SK-N-SH (cell line): Measurements from ENCODE around the gene GLIS1. TPM values are rescaled to one million over a fixed set of nuclear protein-coding genes. Genes with fewer than 3 reads are reported as not detected.

Source experiments
- CTCF ChIA-PET: fragments of 300-600, 350-600 bp; formaldehyde crosslinking; extraction: SDS; loops from one replicate; lab custom pipeline; 2021; lab: Yijun Ruan, JAX
- POLR2A ChIA-PET: fragments of 350-600 bp; sonication (Branson Sonifier 250); formaldehyde crosslinking; extraction: SDS; loops from one replicate; lab custom pipeline; 2020; ENCODE audit warnings: antibody characterized with exemption, inconsistent platforms; lab: Yijun Ruan, JAX
- DNase-seq: peaks from one replicate; pipeline ENCODE4 v3.0.0; 2012
- H2AFZ ChIP-seq: fragments of 200-600 bp; sonication (generic); 2 replicates; pipeline ENCODE4 v1.8.1; 2016; ENCODE audit warnings: antibody characterized with exemption, mild to moderate bottlenecking, low read depth
- H3F3A ChIP-seq: fragments of 200-600 bp; sonication (generic); replicated peaks from 2 replicates; pipeline ENCODE3; 2016; ENCODE audit warnings: antibody characterized with exemption, mild to moderate bottlenecking; ENCODE audit not compliant: insufficient read depth
- H3K27ac ChIP-seq, 2 experiments: fragments of 200-500 bp in 1 of 2; fragments of 200-600 bp in 1 of 2; sonication (Bioruptor generic) in 1 of 2; sonication (generic), shearing (Covaris generic) in 1 of 2; 2 replicates each; pipeline versions ENCODE4 v1.5.1 to v1.6.1; 2014 to 2016; ENCODE audit warnings: low read depth in 2 of 2, inconsistent platforms in 1 of 2, low read length in 1 of 2, mild to moderate bottlenecking in 1 of 2, mixed read lengths in 1 of 2
- H3K27me3 ChIP-seq: fragments of 200-600 bp; sonication (generic), shearing (Covaris generic); 2 replicates; pipeline ENCODE4 v1.6.1; 2016; ENCODE audit warnings: mixed run types; ENCODE audit not compliant: insufficient read depth
- H3K36me3 ChIP-seq, 2 experiments: fragments of 200-500 bp in 1 of 2; fragments of 200-600 bp in 1 of 2; sonication (Bioruptor generic) in 1 of 2; sonication (generic) in 1 of 2; replicated peaks in 1 of 2; 2 replicates each; pipeline versions ENCODE3 to v1.5.1; 2014 to 2016; ENCODE audit warnings: low read length in 1 of 2, mild to moderate bottlenecking in 1 of 2; ENCODE audit not compliant: insufficient read depth in 2 of 2, control insufficient read depth in 1 of 2
- H3K4me1 ChIP-seq, 2 experiments: fragments of 200-500 bp in 1 of 2; fragments of 200-600 bp in 1 of 2; sonication (Bioruptor generic) in 1 of 2; sonication (generic), shearing (Covaris generic) in 1 of 2; 2 replicates each; pipeline versions ENCODE4 v1.5.1 to v1.6.1; 2014 to 2016; ENCODE audit warnings: low read depth in 1 of 2, low read length in 1 of 2, mixed run types in 1 of 2; ENCODE audit not compliant: insufficient read depth in 2 of 2, control insufficient read depth in 1 of 2
- H3K4me2 ChIP-seq: fragments of 200-600 bp; sonication (generic), shearing (Covaris generic); 2 replicates; pipeline ENCODE4 v1.6.1; 2017; ENCODE audit warnings: mixed run types
- H3K4me3 ChIP-seq, 2 experiments: fragments of 200-500 bp in 1 of 2; fragments of 200-600 bp in 1 of 2; sonication (Bioruptor generic) in 1 of 2; sonication (generic), shearing (Covaris generic) in 1 of 2; 2 replicates each; pipeline versions ENCODE4 v1.5.1 to v1.8.1; 2014 to 2016; ENCODE audit warnings: low read depth in 2 of 2, inconsistent platforms in 1 of 2, low read length in 1 of 2, mild to moderate bottlenecking in 1 of 2, mixed read lengths in 1 of 2, moderate library complexity in 1 of 2
- H3K79me2 ChIP-seq: fragments of 200-600 bp; sonication (generic); 2 replicates; pipeline ENCODE4 v1.8.1; 2017; ENCODE audit warnings: mild to moderate bottlenecking; ENCODE audit not compliant: insufficient read depth
- H3K9ac ChIP-seq: fragments of 200-600 bp; sonication (generic); 2 replicates; pipeline ENCODE4 v1.6.1; 2017; ENCODE audit warnings: mixed run types
- H3K9me2 ChIP-seq: fragments of 200-600 bp; sonication (generic); 2 replicates; pipeline ENCODE4 v1.6.1; 2017; ENCODE audit warnings: mixed run types
- H3K9me3 ChIP-seq: fragments of 200-600 bp; sonication (generic); 2 replicates; pipeline ENCODE4 v1.6.1; 2017; ENCODE audit warnings: mixed run types, mild to moderate bottlenecking, moderate library complexity
- H4K20me1 ChIP-seq: fragments of 200-600 bp; sonication (generic); 2 replicates; pipeline ENCODE4 v1.6.1; 2017; ENCODE audit warnings: mild to moderate bottlenecking, mixed run types; ENCODE audit not compliant: insufficient read depth
- CHD2 ChIP-seq: fragments of 150-350 bp; IDR thresholded peaks from 2 replicates; pipeline ENCODE4 v1.6.1; 2018; ENCODE audit warnings: low read length; ENCODE audit not compliant: partially characterized antibody
- FOSL2 ChIP-seq: IDR thresholded peaks from 2 replicates; pipeline ENCODE4 v1.4.0; 2012; ENCODE audit warnings: low read depth, mild to moderate bottlenecking, moderate library complexity, borderline replicate concordance
- FOXJ3 ChIP-seq: sonication (generic); formaldehyde crosslinking; IDR thresholded peaks from 2 replicates; pipeline ENCODE4 v1.5.1; 2020; ENCODE audit warnings: mild to moderate bottlenecking, missing genetic modification reagents
- GABPA ChIP-seq: IDR thresholded peaks from 2 replicates; pipeline ENCODE4 v1.4.0; 2012; ENCODE audit warnings: low read depth, mild to moderate bottlenecking
- GATA2 ChIP-seq: sonication (generic); formaldehyde crosslinking; IDR thresholded peaks from 2 replicates; pipeline ENCODE4 v1.5.0; 2020; ENCODE audit warnings: mild to moderate bottlenecking, missing genetic modification reagents
- IRF3 ChIP-seq: fragments of 150-350 bp; IDR thresholded peaks from 2 replicates; pipeline ENCODE4 v1.6.1; 2016; ENCODE audit warnings: mild to moderate bottlenecking, low read depth, low read length
- JUND ChIP-seq: IDR thresholded peaks from 2 replicates; pipeline ENCODE4 v1.4.0; 2012
- MXI1 ChIP-seq: IDR thresholded peaks from 2 replicates; pipeline ENCODE4 v1.6.1; 2012; ENCODE audit warnings: mild to moderate bottlenecking, low read depth, low read length, improper control_type of control experiment
- RCOR1 ChIP-seq: fragments of 150-350 bp; IDR thresholded peaks from 2 replicates; pipeline ENCODE4 v1.6.1; 2017; ENCODE audit warnings: antibody characterized with exemption, low read length
- RFX5 ChIP-seq: IDR thresholded peaks from 2 replicates; pipeline ENCODE4 v1.6.1; 2012; ENCODE audit warnings: mild to moderate bottlenecking, improper control_type of control experiment, low read length
- RXRA ChIP-seq: IDR thresholded peaks from 2 replicates; pipeline ENCODE4 v1.4.0; 2012; ENCODE audit warnings: low read depth, mild to moderate bottlenecking, borderline replicate concordance
- TEAD4 ChIP-seq: IDR thresholded peaks from 2 replicates; pipeline ENCODE4 v1.4.0; 2012; ENCODE audit warnings: mild to moderate bottlenecking, borderline replicate concordance; ENCODE audit not compliant: insufficient read depth
- YY1 ChIP-seq: IDR thresholded peaks from 2 replicates; pipeline ENCODE4 v1.4.0; 2012; ENCODE audit warnings: low read depth, mild to moderate bottlenecking
- WGBS: methylation state at CpG from one replicate; pipeline ENCODE4 v1.1.6; 2017; ENCODE audit warnings: low lambda C conversion rate; 5-methylcytosine and 5-hydroxymethylcytosine counted together
- polyA plus RNA-seq, 3 experiments: library from polyadenylated mRNA; depleted of rRNA; stranded (reverse); fragments of >200 nt; gene quantifications; 2 replicates each; pipeline ENCODE4 v1.2.3, GENCODE V29; 2012
- TF ChIP-seq, protein P1 (sequence below): IDR thresholded peaks from 2 replicates; pipeline ENCODE4 v1.4.0; 2012; ENCODE audit warnings: low read depth, borderline replicate concordance
- TF ChIP-seq, protein P2 (sequence below): fragments of 150-350 bp; IDR thresholded peaks from 2 replicates; pipeline ENCODE4 v1.6.1; 2017; ENCODE audit warnings: antibody characterized with exemption, low read length, low read depth, borderline replicate concordance
- TF ChIP-seq, protein P3 (sequence below): IDR thresholded peaks from 2 replicates; pipeline ENCODE4; 2012
- TF ChIP-seq, protein P4 (sequence below): fragments of 200-600 bp; sonication (generic); IDR thresholded peaks from 2 replicates; pipeline ENCODE4 v1.6.1; 2017; ENCODE audit warnings: antibody characterized with exemption, mild to moderate bottlenecking, moderate library complexity

Gene GLIS1
- polyA plus RNA-seq, 1 of the 3 experiments (the other 2 are of a cell fraction), result 0.13 TPM

GRCh38 chr1:53595906-53596305 is 143.1 kb downstream of the GLIS1 start:
- no peak for DNase-seq
- Histone ChIP-seq H3K9me2 (no peaks in the 10 kb centered on the region), H3K4me2 (no peak overlapping the region), H4K20me1 (no peaks in the 10 kb centered on the region), H3K27me3 (no peaks in the 10 kb centered on the region), H3K79me2 (no peaks in the 10 kb centered on the region), H3K4me3 (no peak overlapping the region), H3K9me3 (no peaks in the 10 kb centered on the region), H3K4me1 (peaks cover under 1 to 30% of the 10 kb centered on the region in 2 experiments; a peak in 1 of 4 replicates), H3K9ac (no peak overlapping the region), H3K36me3 (no peaks in the 10 kb centered on the region), H2AFZ (no peak overlapping the region), H3F3A (no peaks in the 10 kb centered on the region), H3K27ac (no peak overlapping the region)
- POLR2A ChIA-PET, result no interaction called here
- 95% methylated on average over 4 of the region's 7 CpGs for WGBS
- TF ChIP-seq RXRA (no peak), CHD2 (no peak), YY1 (no peak), GABPA (no peak), TEAD4 (no peak), FOXJ3 (CRISPR knock-in tag) (no peak)
- TF ChIP-seq, protein P1, sequence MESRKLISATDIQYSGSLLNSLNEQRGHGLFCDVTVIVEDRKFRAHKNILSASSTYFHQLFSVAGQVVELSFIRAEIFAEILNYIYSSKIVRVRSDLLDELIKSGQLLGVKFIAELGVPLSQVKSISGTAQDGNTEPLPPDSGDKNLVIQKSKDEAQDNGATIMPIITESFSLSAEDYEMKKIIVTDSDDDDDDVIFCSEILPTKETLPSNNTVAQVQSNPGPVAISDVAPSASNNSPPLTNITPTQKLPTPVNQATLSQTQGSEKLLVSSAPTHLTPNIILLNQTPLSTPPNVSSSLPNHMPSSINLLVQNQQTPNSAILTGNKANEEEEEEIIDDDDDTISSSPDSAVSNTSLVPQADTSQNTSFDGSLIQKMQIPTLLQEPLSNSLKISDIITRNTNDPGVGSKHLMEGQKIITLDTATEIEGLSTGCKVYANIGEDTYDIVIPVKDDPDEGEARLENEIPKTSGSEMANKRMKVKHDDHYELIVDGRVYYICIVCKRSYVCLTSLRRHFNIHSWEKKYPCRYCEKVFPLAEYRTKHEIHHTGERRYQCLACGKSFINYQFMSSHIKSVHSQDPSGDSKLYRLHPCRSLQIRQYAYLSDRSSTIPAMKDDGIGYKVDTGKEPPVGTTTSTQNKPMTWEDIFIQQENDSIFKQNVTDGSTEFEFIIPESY, result no peak
- CTCF ChIA-PET, result interaction anchor here (1.0 to 6.3 kb wide), 5 partner anchors 14 to 111 kb away, joined by 3 to 40 read pairs (median 4); no protein-coding TSS in a partner anchor

DNA sequence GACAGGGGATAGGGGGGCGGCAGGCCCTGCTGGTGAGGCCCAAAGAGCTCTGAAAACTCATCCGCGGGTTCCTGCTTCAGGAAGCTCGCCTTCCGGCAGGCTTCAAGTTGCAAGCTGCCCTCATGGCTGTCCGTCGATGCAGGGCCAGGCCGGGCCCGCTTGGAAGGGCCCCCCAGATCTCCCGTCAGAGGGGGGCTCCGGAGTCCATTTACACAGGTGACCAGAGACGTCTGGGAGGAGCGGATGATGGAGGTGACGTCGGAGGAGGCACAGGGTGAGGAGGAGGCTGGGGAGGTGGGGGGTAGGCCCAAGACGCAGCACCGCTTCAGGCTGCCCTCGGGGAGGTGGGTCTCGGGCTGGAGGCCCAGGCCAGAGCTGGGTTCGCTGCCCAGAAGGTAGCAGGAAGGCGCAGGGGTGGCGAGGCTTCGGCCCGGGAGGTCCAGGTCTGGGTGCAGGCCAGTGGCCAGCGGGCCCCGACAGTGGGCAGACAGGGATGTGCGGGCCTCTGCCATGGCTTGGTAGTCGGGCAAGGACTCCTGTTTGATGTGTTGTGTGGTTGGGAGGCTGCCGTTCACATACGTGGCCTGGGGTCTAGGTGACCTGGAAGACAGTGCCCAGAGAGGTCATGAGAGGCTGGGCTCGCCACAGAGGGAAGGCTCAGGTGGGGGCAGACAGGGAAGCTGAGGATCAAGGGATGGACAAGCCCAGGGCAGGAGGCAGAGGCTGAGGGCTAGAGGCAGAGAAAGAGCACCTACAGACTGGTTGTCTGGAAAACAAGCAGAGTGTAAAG is 144.4 kb downstream of the GLIS1 start:
- POLR2A ChIA-PET, result no interaction called here
- H3K79me2 ChIP-seq, result no peaks in the 10 kb centered on the region
- TF ChIP-seq, protein P2, sequence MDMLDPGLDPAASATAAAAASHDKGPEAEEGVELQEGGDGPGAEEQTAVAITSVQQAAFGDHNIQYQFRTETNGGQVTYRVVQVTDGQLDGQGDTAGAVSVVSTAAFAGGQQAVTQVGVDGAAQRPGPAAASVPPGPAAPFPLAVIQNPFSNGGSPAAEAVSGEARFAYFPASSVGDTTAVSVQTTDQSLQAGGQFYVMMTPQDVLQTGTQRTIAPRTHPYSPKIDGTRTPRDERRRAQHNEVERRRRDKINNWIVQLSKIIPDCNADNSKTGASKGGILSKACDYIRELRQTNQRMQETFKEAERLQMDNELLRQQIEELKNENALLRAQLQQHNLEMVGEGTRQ, result no peak
- TF ChIP-seq, protein P1, result no peak
- TF ChIP-seq, protein P3, sequence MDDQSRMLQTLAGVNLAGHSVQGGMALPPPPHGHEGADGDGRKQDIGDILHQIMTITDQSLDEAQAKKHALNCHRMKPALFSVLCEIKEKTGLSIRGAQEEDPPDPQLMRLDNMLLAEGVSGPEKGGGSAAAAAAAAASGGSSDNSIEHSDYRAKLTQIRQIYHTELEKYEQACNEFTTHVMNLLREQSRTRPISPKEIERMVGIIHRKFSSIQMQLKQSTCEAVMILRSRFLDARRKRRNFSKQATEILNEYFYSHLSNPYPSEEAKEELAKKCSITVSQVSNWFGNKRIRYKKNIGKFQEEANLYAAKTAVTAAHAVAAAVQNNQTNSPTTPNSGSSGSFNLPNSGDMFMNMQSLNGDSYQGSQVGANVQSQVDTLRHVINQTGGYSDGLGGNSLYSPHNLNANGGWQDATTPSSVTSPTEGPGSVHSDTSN, result no peak
- no peak for TF ChIP-seq RCOR1
- no peak for TF ChIP-seq MXI1
- TF ChIP-seq FOXJ3 (CRISPR knock-in tag), result no peak
- no peak for TF ChIP-seq IRF3
- TF ChIP-seq FOSL2, result no peak
- no peak for TF ChIP-seq JUND
- no peak for TF ChIP-seq RFX5
- TF ChIP-seq, protein P4, sequence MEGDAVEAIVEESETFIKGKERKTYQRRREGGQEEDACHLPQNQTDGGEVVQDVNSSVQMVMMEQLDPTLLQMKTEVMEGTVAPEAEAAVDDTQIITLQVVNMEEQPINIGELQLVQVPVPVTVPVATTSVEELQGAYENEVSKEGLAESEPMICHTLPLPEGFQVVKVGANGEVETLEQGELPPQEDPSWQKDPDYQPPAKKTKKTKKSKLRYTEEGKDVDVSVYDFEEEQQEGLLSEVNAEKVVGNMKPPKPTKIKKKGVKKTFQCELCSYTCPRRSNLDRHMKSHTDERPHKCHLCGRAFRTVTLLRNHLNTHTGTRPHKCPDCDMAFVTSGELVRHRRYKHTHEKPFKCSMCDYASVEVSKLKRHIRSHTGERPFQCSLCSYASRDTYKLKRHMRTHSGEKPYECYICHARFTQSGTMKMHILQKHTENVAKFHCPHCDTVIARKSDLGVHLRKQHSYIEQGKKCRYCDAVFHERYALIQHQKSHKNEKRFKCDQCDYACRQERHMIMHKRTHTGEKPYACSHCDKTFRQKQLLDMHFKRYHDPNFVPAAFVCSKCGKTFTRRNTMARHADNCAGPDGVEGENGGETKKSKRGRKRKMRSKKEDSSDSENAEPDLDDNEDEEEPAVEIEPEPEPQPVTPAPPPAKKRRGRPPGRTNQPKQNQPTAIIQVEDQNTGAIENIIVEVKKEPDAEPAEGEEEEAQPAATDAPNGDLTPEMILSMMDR, result no peak
- no peak for TF ChIP-seq GATA2

More for the DNA sequence above, 144.4 kb downstream of the GLIS1 start:
- Histone ChIP-seq H3K27me3 (no peaks in the 10 kb centered on the region), H3K27ac (no peak overlapping the region), H4K20me1 (no peaks in the 10 kb centered on the region), H3K9me3 (no peaks in the 10 kb centered on the region), H3K4me3 (no peak overlapping the region), H3K4me1 (peaks cover 6 to 43% of the 10 kb centered on the region in 2 experiments; a peak in 2 of 4 replicates), H3K36me3 (no peaks in the 10 kb centered on the region), H3K9ac (no peak overlapping the region), H3K9me2 (no peaks in the 10 kb centered on the region), H3K4me2 (no peak overlapping the region), H3F3A (no peaks in the 10 kb centered on the region), H2AFZ (no peak overlapping the region)
- WGBS, result 76% methylated on average over 13 of the region's 31 CpGs
- CTCF ChIA-PET, result interaction anchor here (1.0 to 6.3 kb wide), 7 partner anchors 17 to 145 kb away, joined by 3 to 40 read pairs (median 4); no protein-coding TSS in a partner anchor
- no peak for DNase-seq
